ENCODE data around the gene FBLN2. TPM values are rescaled to one million over a fixed set of nuclear protein-coding genes. Genes with fewer than 3 reads are reported as not detected.

FBLN2 gene
- total RNA-seq, 1 experiment from 2014 or later: not detected

- DNase-seq (ENCODE audit: low spot score): no peak
These were observed 112.2 kb downstream of the FBLN2 start for GRCh38 chr3:13661121-13661520.

- DNase-seq (ENCODE audit: low spot score): no peak
These were observed 113.4 kb downstream of the FBLN2 start for GRCh38 chr3:13662238-13662847.

GRCh38 chr3:13663781-13664535 is 115.0 kb downstream of the FBLN2 start:
- DNase-seq (ENCODE audit: low spot score): no peak

- DNase-seq (ENCODE audit: low spot score): no peak
These were observed 116.8 kb downstream of the FBLN2 start for GRCh38 chr3:13665582-13666226.

GRCh38 chr3:13666227-13666619 is 117.3 kb downstream of the FBLN2 start:
- DNase-seq (ENCODE audit: low spot score): no peak

- no peak for DNase-seq (ENCODE audit: low spot score)
These were observed 118.1 kb downstream of the FBLN2 start for GRCh38 chr3:13666781-13667709.

GRCh38 chr3:13668136-13668535 is 119.2 kb downstream of the FBLN2 start:
- no peak for DNase-seq (ENCODE audit: low spot score)

GRCh38 chr3:13669457-13669856 is 120.5 kb downstream of the FBLN2 start:
- no peak for DNase-seq (ENCODE audit: low spot score)

- no peak for DNase-seq (ENCODE audit: low spot score)
These were observed 121.4 kb downstream of the FBLN2 start for GRCh38 chr3:13670292-13670691.

GRCh38 chr3:13671482-13672233 is 122.7 kb downstream of the FBLN2 start:
- no peak for DNase-seq (ENCODE audit: low spot score)

- no peak for DNase-seq (ENCODE audit: low spot score)
These were observed 124.3 kb downstream of the FBLN2 start for GRCh38 chr3:13673207-13673606.

- no peak for DNase-seq (ENCODE audit: low spot score)
These were observed 125.7 kb downstream of the FBLN2 start for GRCh38 chr3:13674538-13675185.

- no peak for DNase-seq (ENCODE audit: low spot score)
These were observed 127.6 kb downstream of the FBLN2 start for GRCh38 chr3:13676356-13677017.

- DNase-seq (ENCODE audit: low spot score): no peak
These were observed 128.3 kb downstream of the FBLN2 start for GRCh38 chr3:13677272-13677671.

GRCh38 chr3:13681931-13682330 is 133.0 kb downstream of the FBLN2 start:
- DNase-seq (ENCODE audit: low spot score): no peak

GRCh38 chr3:13682331-13683013 is 133.5 kb downstream of the FBLN2 start:
- no peak for DNase-seq (ENCODE audit: low spot score)

GRCh38 chr3:13683288-13683687 is 134.4 kb downstream of the FBLN2 start:
- DNase-seq (ENCODE audit: low spot score): no peak

GRCh38 chr3:13683772-13684171 is 134.8 kb downstream of the FBLN2 start:
- no peak for DNase-seq (ENCODE audit: low spot score)

GRCh38 chr3:13684350-13684749 is 135.4 kb downstream of the FBLN2 start:
- DNase-seq (ENCODE audit: low spot score): no peak

- DNase-seq (ENCODE audit: low spot score): no peak
These were observed 135.9 kb downstream of the FBLN2 start for GRCh38 chr3:13684854-13685253.

Measured in H4 (cell line).